ENCODE results near the gene ADGRG1. TPM values are rescaled to one million over a fixed set of nuclear protein-coding genes. Genes with fewer than 3 reads are reported as not detected.

ADGRG1 gene
- total and polyA plus RNA-seq, 5 donors: 10.2 to 24.1 (median 16.2) TPM

DNA sequence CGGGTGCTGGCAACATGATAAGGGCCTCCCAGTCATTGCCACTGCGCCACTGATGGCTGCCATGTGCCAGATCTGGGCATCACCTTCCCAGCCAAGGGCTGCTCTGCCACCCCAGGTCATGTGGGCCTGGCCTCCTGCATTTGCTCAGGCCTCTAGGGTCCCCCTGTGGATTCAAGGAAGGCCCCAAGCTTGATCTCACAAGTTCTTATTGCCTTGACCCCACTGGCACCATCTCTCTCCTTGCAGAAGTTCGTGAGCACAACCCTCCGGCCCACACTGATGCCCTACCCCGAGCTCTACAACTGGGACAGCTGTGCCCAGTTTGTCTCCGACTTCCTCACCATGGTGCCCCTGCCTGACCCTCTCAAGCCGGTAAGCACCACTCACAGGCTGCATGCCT, 71.5 kb downstream of the ADGRG1 start:
- H3K4me3 ChIP-seq (ENCODE audit: low read length): no peak overlapping the region
- ATAC-seq (no peak), DNase-seq (no peak)

DNA sequence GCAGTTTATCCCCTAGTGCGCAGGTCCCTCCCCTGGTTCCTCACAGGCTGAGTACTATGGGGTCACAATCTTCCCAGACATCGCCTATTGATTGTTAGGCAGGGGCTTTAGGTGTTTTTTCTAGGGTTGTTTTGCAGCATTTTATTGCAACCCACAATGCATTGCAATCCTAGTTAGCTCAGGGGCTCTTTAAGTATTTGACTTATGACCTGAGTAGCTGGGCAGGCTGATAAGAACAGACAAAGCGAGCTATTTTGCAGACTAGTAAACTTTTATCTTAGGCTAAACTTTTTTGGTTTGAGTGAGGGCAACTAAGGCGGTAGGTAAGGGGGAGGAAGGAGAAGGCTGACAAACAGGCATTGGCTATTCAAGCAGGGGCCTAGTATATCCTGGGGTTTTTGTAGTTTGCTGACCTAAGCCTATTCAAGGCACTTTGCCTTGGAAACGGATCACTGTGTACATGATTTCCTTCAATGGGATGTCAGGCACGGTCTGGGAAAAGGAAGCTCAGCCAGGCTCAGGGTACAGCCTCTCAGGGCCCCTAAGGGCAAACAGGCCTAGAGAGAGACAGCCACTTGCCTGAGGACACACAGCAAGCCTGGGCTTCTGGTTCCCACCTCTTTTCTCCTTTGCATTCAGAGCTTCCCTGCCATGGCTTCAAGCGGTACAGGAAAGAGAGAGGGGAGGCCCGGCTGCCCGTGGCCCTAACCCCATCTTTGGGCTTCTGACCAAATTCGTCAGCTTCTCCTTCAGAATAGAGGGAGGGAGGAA, 72.5 kb downstream of the ADGRG1 start:
- Histone ChIP-seq H3K9me3 (ENCODE audit: control insufficient read depth, low read length) (no peaks in the 10 kb centered on the region), H3K4me1 (ENCODE audit: control insufficient read depth, insufficient read depth, low read length) (no peaks in the 10 kb centered on the region), H3K27ac (ENCODE audit: low read length) (no peak overlapping the region), H3K27me3 (ENCODE audit: control insufficient read depth, insufficient read depth) (no peaks in the 10 kb centered on the region), H3K4me3 (ENCODE audit: low read length) (no peak overlapping the region)
- DNase-seq: no peak
- intact Hi-C loops (cut with DNase I): no loop called here
- WGBS: 66% methylated on average over 10 of the region's 10 CpGs
- ATAC-seq: peak in 1 of 2 donors; percentile 24

More for the DNA sequence above, 71.5 kb downstream of the ADGRG1 start:
- Histone ChIP-seq H3K27me3 (ENCODE audit: control insufficient read depth, insufficient read depth) (no peaks in the 10 kb centered on the region), H3K27ac (ENCODE audit: low read length) (no peak overlapping the region), H3K9me3 (ENCODE audit: control insufficient read depth, low read length) (no peaks in the 10 kb centered on the region), H3K4me1 (ENCODE audit: control insufficient read depth, insufficient read depth, low read length) (no peaks in the 10 kb centered on the region)
- 93% methylated on average over 7 of the region's 7 CpGs for WGBS
- intact Hi-C loops (cut with DNase I): no loop called here

DNA sequence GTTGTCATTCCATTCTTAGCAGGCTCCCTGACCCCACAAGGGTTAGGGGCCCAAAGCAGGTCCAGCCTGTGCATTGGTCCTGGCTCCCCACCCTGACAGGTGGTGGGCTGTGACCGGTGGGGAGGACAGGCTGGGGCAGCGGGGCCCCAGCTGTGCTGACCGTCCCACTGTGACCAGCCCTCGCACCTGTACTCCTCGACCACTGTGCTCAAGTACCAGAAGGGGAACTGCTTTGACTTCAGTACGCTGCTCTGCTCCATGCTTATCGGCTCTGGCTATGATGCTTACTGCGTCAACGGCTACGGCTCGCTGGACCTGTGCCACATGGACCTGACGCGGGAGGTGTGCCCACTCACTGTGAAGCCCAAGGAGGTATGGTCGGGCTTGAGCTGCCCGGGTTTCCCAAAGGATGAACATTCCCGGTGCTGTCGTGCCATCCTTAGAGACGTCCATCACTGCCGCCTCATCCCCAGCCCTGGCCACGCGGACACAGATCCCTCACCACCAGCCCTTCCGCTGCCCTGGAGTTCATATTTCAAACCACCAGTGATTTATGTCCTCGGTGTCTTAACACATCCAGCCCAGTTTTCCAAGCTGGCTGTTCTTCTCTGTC, 73.4 kb downstream of the ADGRG1 start:
- H3K4me1 ChIP-seq (ENCODE audit: control insufficient read depth, insufficient read depth, low read length): no peaks in the 10 kb centered on the region
- no peaks in the 10 kb centered on the region for H3K9me3 ChIP-seq (ENCODE audit: control insufficient read depth, low read length)
- no peak overlapping the region for H3K4me3 ChIP-seq (ENCODE audit: low read length)
- ATAC-seq (peak in 1 of 2 donors; percentile 26), DNase-seq (no peak)
- WGBS: 77% methylated on average over 23 of the region's 23 CpGs
- no peaks in the 10 kb centered on the region for H3K27me3 ChIP-seq (ENCODE audit: control insufficient read depth, insufficient read depth)
- intact Hi-C loops (cut with DNase I): no loop called here
- H3K27ac ChIP-seq (ENCODE audit: low read length): no peak overlapping the region

DNA sequence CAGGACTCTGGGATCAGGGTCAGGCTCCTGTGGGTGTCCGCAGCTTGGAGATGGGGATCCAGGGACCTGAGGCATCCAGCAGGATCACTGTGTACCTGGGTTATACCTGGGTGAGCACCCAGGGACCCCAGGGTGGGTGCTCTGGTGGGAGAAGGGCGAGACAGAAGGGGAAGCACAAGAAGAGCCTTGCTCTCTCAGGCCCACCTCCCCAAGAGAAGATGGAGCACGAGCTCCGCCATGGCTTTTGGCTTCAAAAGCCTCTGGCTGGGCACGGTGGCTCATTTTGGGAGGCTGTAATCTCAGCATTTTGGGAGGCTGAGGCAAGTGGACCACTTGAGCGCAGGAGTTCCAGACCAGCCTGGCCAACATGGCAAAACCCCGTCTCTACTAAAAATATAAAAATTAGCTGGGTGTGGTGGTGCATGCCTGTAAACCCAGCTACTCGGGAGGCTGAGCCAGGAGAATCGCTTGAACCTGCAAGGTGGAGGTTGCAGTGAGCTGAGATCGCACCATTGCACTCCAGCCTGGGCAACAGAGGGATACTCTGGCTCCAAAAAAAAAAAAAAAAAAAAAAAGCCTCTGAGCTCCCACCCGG, 75.1 kb downstream of the ADGRG1 start:
- no peak for DNase-seq
- no peak for ATAC-seq
- Histone ChIP-seq H3K4me3 (ENCODE audit: low read length) (no peak overlapping the region), H3K27me3 (ENCODE audit: control insufficient read depth, insufficient read depth) (no peaks in the 10 kb centered on the region), H3K27ac (ENCODE audit: low read length) (no peak overlapping the region), H3K9me3 (ENCODE audit: control insufficient read depth, low read length) (no peaks in the 10 kb centered on the region), H3K4me1 (ENCODE audit: control insufficient read depth, insufficient read depth, low read length) (no peaks in the 10 kb centered on the region)
- 91% methylated on average over 11 of the region's 11 CpGs for WGBS
- intact Hi-C loops (cut with DNase I): no loop called here

DNA sequence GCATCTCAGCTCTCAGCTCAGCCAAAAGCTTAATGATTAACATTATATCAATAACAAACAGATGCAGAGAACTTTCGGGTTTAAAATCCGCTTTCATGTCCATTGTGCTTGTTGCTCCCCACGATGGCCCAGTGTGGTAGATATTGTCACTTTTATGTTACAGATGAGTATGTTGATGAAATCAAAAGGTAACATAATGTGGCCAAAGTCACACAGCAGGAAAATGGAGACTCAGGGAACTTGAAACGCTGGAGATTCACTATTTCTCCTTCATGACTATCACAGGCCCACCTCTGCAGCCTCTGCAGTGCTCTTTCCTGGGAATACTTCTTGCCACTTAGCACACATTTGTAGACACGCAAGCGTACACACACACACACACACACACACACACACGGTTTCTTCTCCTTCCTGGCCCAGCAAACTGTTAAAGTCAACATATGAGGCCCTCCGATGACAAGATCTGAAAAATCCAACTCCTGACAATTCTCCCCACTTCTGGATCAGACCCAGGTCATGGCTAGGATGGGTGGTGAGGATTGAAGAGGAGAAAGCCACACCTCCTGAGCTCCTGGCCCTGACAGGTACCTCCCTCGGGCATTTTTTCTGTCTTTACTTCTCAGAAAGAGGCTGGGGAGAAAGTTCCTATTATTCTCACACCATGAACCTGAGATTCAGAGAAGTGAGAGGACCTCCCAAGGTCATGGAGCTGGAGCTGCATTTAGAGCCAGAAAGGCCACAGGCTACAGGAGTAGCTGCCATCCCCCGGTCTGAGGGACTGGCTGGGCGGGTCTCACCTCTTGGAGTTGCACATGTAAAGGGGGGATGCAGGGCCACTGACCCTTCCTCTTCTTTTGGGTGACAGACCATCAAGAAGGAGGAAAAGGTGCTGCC, 75.8 kb downstream of the ADGRG1 start:
- Histone ChIP-seq H3K9me3 (ENCODE audit: control insufficient read depth, low read length) (no peaks in the 10 kb centered on the region), H3K4me1 (ENCODE audit: control insufficient read depth, insufficient read depth, low read length) (no peaks in the 10 kb centered on the region), H3K27ac (ENCODE audit: low read length) (no peak overlapping the region), H3K4me3 (ENCODE audit: low read length) (no peak overlapping the region), H3K27me3 (ENCODE audit: control insufficient read depth, insufficient read depth) (no peaks in the 10 kb centered on the region)
- ATAC-seq (no peak), DNase-seq (no peak)
- intact Hi-C loops (cut with DNase I): no loop called here
- 68% methylated on average over 11 of the region's 11 CpGs for WGBS

DNA sequence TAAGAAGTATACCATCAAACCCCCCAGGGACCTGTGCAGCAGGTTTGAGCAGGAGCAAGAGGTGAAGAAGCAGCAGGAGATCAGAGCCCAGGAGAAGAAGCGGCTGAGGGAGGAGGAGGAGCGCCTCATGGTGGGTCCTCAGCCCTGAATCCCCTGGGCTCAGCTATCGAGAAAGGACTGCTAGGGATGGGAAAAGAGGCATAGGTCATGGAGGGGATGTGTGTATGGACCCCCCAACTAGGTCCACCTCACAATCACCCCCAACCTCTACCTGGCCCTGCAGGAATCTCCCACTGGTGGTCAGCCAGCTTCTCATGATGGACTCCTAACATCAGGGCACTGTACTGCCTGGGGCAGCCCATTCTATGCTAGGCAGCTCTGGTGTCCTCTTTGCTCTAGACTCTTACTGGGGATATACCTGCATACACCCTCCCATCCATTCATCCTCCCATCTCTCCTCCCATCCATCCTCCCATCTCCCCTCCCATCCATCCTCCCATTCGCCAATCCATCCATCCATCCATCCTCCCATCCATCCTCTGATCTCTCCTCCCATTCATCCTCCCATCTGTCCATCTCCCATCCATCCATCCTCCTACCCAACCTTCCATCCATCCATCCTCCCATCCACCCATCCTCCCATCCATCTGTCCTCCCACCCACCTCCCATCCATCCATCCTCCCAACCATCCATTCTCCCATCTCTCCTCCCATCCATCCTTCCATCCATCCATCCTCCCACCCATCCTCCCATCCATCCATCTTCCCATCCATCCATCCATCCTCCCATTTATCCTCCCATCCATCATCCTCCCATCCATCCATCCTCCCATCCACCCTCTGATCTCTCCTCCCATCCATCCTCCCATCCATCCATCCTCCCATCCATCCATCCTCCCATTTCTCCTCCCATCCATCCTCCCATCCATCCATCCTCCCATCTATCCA, 76.7 kb downstream of the ADGRG1 start:
- Histone ChIP-seq H3K9me3 (ENCODE audit: control insufficient read depth, low read length) (no peaks in the 10 kb centered on the region), H3K27me3 (ENCODE audit: control insufficient read depth, insufficient read depth) (no peaks in the 10 kb centered on the region), H3K4me1 (ENCODE audit: control insufficient read depth, insufficient read depth, low read length) (no peaks in the 10 kb centered on the region), H3K27ac (ENCODE audit: low read length) (no peak overlapping the region), H3K4me3 (ENCODE audit: low read length) (no peak overlapping the region)
- 95% methylated on average over 4 of the region's 4 CpGs for WGBS
- intact Hi-C loops (cut with DNase I): no loop called here
- DNase-seq (no peak), ATAC-seq (no peak)

DNA sequence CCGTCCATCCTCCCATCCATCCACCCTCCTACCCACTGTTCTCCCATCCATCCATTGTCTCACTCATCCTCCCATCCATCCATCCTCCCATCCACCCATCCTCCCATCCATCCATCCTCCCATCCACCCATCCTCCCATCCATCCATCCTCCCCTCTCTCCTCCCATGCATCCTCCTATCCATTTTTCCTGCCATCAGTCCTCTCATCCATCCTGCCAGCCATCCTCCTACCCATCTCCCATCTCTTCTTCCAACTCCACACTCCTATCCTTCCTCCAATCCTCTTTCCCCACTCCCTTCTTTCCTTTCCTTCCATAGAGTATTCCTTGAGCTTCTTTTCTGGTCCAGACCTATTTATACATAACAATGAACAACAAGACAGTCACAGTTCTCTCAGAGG, 78.3 kb downstream of the ADGRG1 start:
- no peak for DNase-seq
- no peaks in the 10 kb centered on the region for H3K27me3 ChIP-seq (ENCODE audit: control insufficient read depth, insufficient read depth)
- H3K9me3 ChIP-seq (ENCODE audit: control insufficient read depth, low read length): no peaks in the 10 kb centered on the region
- no peak overlapping the region for H3K27ac ChIP-seq (ENCODE audit: low read length)
- intact Hi-C loops (cut with DNase I): no loop called here
- no peaks in the 10 kb centered on the region for H3K4me1 ChIP-seq (ENCODE audit: control insufficient read depth, insufficient read depth, low read length)
- ATAC-seq: no peak
- whole genome bisulfite sequencing: 84% methylated on average over 1 of the region's 1 CpG
- H3K4me3 ChIP-seq (ENCODE audit: low read length): no peak overlapping the region

DNA sequence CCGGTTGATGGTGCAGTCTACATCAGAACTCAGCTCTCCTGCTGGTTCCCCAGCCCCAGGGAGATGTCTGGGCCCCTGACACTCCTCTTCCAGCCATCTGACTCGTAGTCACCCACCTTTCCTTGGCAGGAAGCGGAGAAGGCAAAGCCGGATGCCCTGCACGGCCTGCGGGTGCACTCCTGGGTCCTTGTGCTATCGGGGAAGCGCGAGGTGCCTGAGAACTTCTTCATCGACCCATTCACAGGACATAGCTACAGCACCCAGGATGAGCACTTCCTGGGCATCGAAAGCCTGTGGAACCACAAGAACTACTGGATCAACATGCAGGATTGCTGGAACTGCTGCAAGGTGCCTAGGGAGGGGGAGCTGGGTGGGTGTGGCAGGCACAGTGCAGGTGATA, 78.9 kb downstream of the ADGRG1 start:
- intact Hi-C loops (cut with DNase I): no loop called here
- no peak for DNase-seq
- Histone ChIP-seq H3K27me3 (ENCODE audit: control insufficient read depth, insufficient read depth) (no peaks in the 10 kb centered on the region), H3K9me3 (ENCODE audit: control insufficient read depth, low read length) (no peaks in the 10 kb centered on the region), H3K27ac (ENCODE audit: low read length) (no peak overlapping the region), H3K4me3 (ENCODE audit: low read length) (no peak overlapping the region), H3K4me1 (ENCODE audit: control insufficient read depth, insufficient read depth, low read length) (no peaks in the 10 kb centered on the region)
- no peak for ATAC-seq
- WGBS: 91% methylated on average over 11 of the region's 11 CpGs

DNA sequence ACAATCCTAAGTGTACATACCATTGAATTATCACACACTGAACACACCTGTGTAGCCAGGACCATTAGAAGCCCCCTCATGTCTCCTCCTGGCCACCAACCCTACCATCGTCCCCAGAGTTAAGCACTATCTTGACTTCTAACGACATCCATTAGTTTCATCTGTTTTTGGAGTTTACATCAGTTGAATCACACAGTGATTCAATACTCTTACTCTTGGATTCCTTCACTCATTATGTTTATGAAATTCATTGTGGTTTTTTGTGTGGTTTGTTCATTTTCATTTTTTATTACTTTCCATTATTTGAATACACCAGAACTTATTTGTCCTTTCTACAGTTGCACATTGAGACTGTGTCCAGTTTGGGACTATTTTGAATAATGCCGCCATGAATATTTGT, 79.7 kb downstream of the ADGRG1 start:
- no peaks in the 10 kb centered on the region for H3K4me1 ChIP-seq (ENCODE audit: control insufficient read depth, insufficient read depth, low read length)
- intact Hi-C loops (cut with DNase I): no loop called here
- no peaks in the 10 kb centered on the region for H3K27me3 ChIP-seq (ENCODE audit: control insufficient read depth, insufficient read depth)
- DNase-seq: no peak
- WGBS: 90% methylated on average over 3 of the region's 3 CpGs
- no peak overlapping the region for H3K27ac ChIP-seq (ENCODE audit: low read length)
- ATAC-seq: no peak
- no peak overlapping the region for H3K4me3 ChIP-seq (ENCODE audit: low read length)
- no peaks in the 10 kb centered on the region for H3K9me3 ChIP-seq (ENCODE audit: control insufficient read depth, low read length)

DNA sequence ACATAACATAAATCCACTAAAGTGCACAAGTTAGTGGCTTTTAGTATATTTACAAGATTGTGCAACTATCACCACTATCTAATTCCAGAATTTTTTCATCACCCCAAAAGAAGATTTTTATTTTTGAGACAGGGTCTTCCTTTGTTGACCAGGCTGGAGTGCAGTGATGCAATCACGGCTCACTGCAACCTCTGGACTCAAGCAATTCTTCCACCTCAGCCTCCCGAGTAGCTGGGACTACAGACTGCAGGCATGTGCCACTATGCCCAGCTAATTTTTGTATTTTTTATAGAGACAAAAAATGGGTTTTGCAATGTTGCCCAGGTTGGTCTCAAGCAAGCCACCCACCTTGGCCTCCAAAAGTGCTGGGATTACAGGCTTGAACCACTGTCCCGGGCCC, 81.2 kb downstream of the ADGRG1 start:
- 84% methylated on average over 3 of the region's 3 CpGs for WGBS
- intact Hi-C loops (cut with DNase I): no loop called here

More for the DNA sequence above, 81.2 kb downstream of the ADGRG1 start:
- ATAC-seq (no peak), DNase-seq (no peak)
- Histone ChIP-seq H3K4me1 (ENCODE audit: control insufficient read depth, insufficient read depth, low read length) (no peaks in the 10 kb centered on the region), H3K4me3 (ENCODE audit: low read length) (no peak overlapping the region), H3K27me3 (ENCODE audit: control insufficient read depth, insufficient read depth) (no peaks in the 10 kb centered on the region), H3K27ac (ENCODE audit: low read length) (no peak overlapping the region), H3K9me3 (ENCODE audit: control insufficient read depth, low read length) (no peaks in the 10 kb centered on the region)
